Amniotic stem cell (primary cell): ENCODE data around the gene SLC48A1.
"Not testable (repeated sequence)": the region's sequence is repeated elsewhere in the genome, so short reads cannot be mapped to it uniquely, and the experiment has no call there.

Source experiments
- DNase-seq: peaks from one replicate; lab custom pipeline; 2025; lab: John Stamatoyannopoulos, UW

SLC48A1 gene

GRCh38 chr12:47811581-47812484, 38.8 kb downstream of the SLC48A1 start:
- peak; percentile 42 for DNase-seq

GRCh38 chr12:47812797-47813510, 39.9 kb downstream of the SLC48A1 start:
- DNase-seq = peak; percentile 75

GRCh38 chr12:47813511-47814196, 40.6 kb downstream of the SLC48A1 start:
- no peak for DNase-seq

- DNase-seq = no peak
These were observed 41.6 kb downstream of the SLC48A1 start for GRCh38 chr12:47814539-47815170.

- DNase-seq = not testable (repeated sequence)
These were observed 42.4 kb downstream of the SLC48A1 start for GRCh38 chr12:47815447-47815846.

GRCh38 chr12:47816403-47817271, 43.6 kb downstream of the SLC48A1 start:
- no peak for DNase-seq

GRCh38 chr12:47817272-47818006, 44.4 kb downstream of the SLC48A1 start:
- DNase-seq = no peak

- DNase-seq = no peak
These were observed 45.0 kb downstream of the SLC48A1 start for GRCh38 chr12:47818007-47818376.

GRCh38 chr12:47818467-47819137, 45.6 kb downstream of the SLC48A1 start:
- DNase-seq = no peak

- no peak for DNase-seq
These were observed 46.3 kb downstream of the SLC48A1 start for GRCh38 chr12:47819138-47819895.

GRCh38 chr12:47819896-47820630, 47.0 kb downstream of the SLC48A1 start, which contains the start of gene HDAC7:
HDAC7 (minus strand) TSS chr12:47819903; CDS start chr12:47819785, 118 bp downstream.
- DNase-seq = no peak

GRCh38 chr12:47820631-47821345, 47.8 kb downstream of the SLC48A1 start:
- DNase-seq = peak; percentile 84

- no peak for DNase-seq
These were observed 48.3 kb downstream of the SLC48A1 start for GRCh38 chr12:47821346-47821706.

GRCh38 chr12:47822401-47822800, 49.4 kb downstream of the SLC48A1 start:
- DNase-seq = no peak

GRCh38 chr12:47822863-47823262, 49.8 kb downstream of the SLC48A1 start:
- DNase-seq = no peak

GRCh38 chr12:47823422-47824086, 50.5 kb downstream of the SLC48A1 start:
- no peak for DNase-seq

- DNase-seq = no peak
These were observed 51.2 kb downstream of the SLC48A1 start for GRCh38 chr12:47824198-47824597.
